Measurements from ENCODE around the gene HELZ. TPM values are rescaled to one million over a fixed set of nuclear protein-coding genes. Genes with fewer than 3 reads are reported as not detected.

The HELZ gene
- total RNA-seq, 1 experiment from 2014 or later, result 49.8 TPM

- Mint-ChIP-seq H3K9me3 (no peaks in the 10 kb centered on the region; a peak in 1 of 5 replicates), H3K36me3 (ENCODE audit: insufficient read depth in 1 of 3, low read depth in 3 of 3) (no peaks in the 10 kb centered on the region), H3K27me3 (ENCODE audit: low read depth) (no peaks in the 10 kb centered on the region), H3K4me1 (no peaks in the 10 kb centered on the region), H3K4me3 (no peak overlapping the region), H3K27ac (no peak overlapping the region)
- H4K5ac ChIP-seq (ENCODE audit: insufficient read length, low read depth, low read length), result no peak overlapping the region
- H3K9me3 ChIP-seq (ENCODE audit: control insufficient read depth, low read depth, low read length), result no peaks in the 10 kb centered on the region
- no peak overlapping the region for H3K18ac ChIP-seq (ENCODE audit: insufficient read length, low read depth, low read length)
- no peaks in the 10 kb centered on the region for H4K20me1 ChIP-seq (ENCODE audit: control insufficient read depth, insufficient read depth, insufficient read length)
- H4K8ac ChIP-seq (replicated peaks; ENCODE audit: insufficient read length, low read depth, low read length), result no peak overlapping the region
- H2AFZ ChIP-seq (ENCODE audit: low read length), result no peak overlapping the region
- H2BK20ac ChIP-seq (ENCODE audit: low read depth, low read length, poor library complexity, severe bottlenecking), result no peak overlapping the region
- H3K4ac ChIP-seq (ENCODE audit: low read depth, low read length), result no peak overlapping the region
- H3K27me3 ChIP-seq (ENCODE audit: insufficient read depth, low read length), result no peaks in the 10 kb centered on the region
- no peaks in the 10 kb centered on the region for H3K79me1 ChIP-seq (ENCODE audit: insufficient read depth, low read depth, low read length, poor library complexity, severe bottlenecking)
- no peak overlapping the region for H3T11ph ChIP-seq (ENCODE audit: low read length)
- H2BK5ac ChIP-seq (ENCODE audit: insufficient read length, low read length), result no peak overlapping the region
- no peak overlapping the region for H3K14ac ChIP-seq (ENCODE audit: insufficient read depth, low read length)
- no peak overlapping the region for H2BK120ac ChIP-seq (ENCODE audit: low read depth, low read length, poor library complexity, severe bottlenecking)
- no CpG with 5 or more reads among the region's 6 CpGs for WGBS (ENCODE audit: extremely low coverage, insufficient read length, low lambda C conversion rate)
- H3K56ac ChIP-seq (ENCODE audit: insufficient read length, low read depth, low read length), result no peak overlapping the region
- H3K23ac ChIP-seq (ENCODE audit: insufficient read length, low read depth, low read length), result no peak overlapping the region
- no peak overlapping the region for H2BK12ac ChIP-seq (ENCODE audit: insufficient read length, low read depth, low read length)
- no peaks in the 10 kb centered on the region for H3K23me2 ChIP-seq (ENCODE audit: insufficient read length, low read depth, low read length, poor library complexity, severe bottlenecking)
- no peak overlapping the region for H2AK5ac ChIP-seq (ENCODE audit: insufficient read length, low read length)
- H3K4me1 ChIP-seq (ENCODE audit: insufficient read depth, low read length), result no peaks in the 10 kb centered on the region
- H3K27ac ChIP-seq (ENCODE audit: insufficient read length, low read depth, low read length), result no peak overlapping the region
- no peak overlapping the region for H3K4me2 ChIP-seq (ENCODE audit: insufficient read depth, insufficient read length, low read length)
- H2BK15ac ChIP-seq (ENCODE audit: low read depth, low read length), result no peak overlapping the region
- no peak overlapping the region for H3K9ac ChIP-seq (ENCODE audit: extremely low read depth, insufficient read length, low read length)
- no peak overlapping the region for H4K91ac ChIP-seq (ENCODE audit: insufficient read length, low read depth, low read length)
- no peak for DNase-seq
- TF ChIP-seq CTCF (conservative IDR thresholded peaks at IDR 0.05), result no peak
- no peaks in the 10 kb centered on the region for H3K79me2 ChIP-seq (ENCODE audit: insufficient read depth, low read length)
Observed at GRCh38 chr17:67270416-67270815, 25.4 kb upstream of the HELZ start.

Measured in H9 (cell line).